Rectal smooth muscle tissue (tissue), 1 donor: Measurements from ENCODE around the gene ATP10B.
"Not testable (repeated sequence)": the region's sequence is repeated elsewhere in the genome, so short reads cannot be mapped to it uniquely, and the experiment has no call there.

Source experiments
- H3K27ac ChIP-seq: one replicate; pipeline ENCODE4 v1.7.0; 2013; ENCODE audit warnings: low read depth, low read length, inconsistent platforms
- H3K27me3 ChIP-seq: one replicate; pipeline ENCODE4 v1.7.0; 2013; ENCODE audit warnings: low read length; ENCODE audit not compliant: control insufficient read depth, insufficient read depth
- H3K36me3 ChIP-seq: one replicate; pipeline ENCODE4 v1.7.0; 2013; ENCODE audit warnings: low read length; ENCODE audit not compliant: control insufficient read depth, insufficient read depth
- H3K4me1 ChIP-seq: one replicate; pipeline ENCODE4 v1.7.0; 2013; ENCODE audit warnings: low read length; ENCODE audit not compliant: control insufficient read depth, insufficient read depth
- H3K4me3 ChIP-seq: one replicate; pipeline ENCODE4 v1.7.0; 2013; ENCODE audit warnings: low read length
- H3K9ac ChIP-seq: one replicate; pipeline ENCODE4 v1.7.0; 2013; ENCODE audit warnings: low read length

ATP10B gene

DNA sequence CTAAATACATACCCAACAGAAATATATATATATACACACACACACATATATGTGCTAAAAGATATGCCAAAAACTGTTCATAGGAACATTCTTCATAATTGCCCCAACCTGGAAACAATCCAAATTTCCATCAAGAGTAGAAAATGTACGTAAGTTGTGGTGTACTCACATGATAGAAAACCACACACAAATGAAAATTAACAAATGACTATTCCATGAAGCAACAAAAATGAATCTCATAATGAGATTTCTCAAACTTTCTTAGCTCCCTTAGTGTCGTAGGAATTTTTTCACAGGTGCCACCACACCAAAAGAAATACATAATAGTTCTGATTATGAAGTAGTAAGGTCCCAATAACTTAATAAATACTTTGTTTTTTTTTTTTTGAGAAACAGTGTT lies 7.8 kb downstream of the ATP10B start:
- no peaks in the 10 kb centered on the region for H3K27me3 ChIP-seq

DNA sequence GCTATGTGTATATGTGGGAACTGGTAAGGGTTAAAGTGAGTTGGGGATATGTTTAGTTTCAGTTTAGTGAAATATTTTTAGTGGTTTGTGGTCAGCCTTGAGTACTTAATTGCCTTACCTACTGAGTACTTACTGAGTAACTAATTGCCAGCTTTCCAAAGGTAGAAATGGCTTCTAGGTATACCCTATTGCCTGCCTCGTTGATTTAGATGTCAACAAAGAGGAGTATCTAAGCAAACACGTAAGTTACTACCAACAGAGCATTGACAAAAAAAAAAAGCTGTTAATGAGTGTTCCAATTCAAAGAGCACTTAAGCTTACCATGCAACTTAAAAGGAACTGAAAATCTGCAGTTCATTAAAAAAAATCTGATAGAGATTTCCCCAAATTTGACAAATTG lies 8.8 kb downstream of the ATP10B start:
- no peak overlapping the region for H3K4me3 ChIP-seq
- H3K4me1 ChIP-seq: no peaks in the 10 kb centered on the region
- H3K27me3 ChIP-seq: no peaks in the 10 kb centered on the region
- H3K36me3 ChIP-seq: no peaks in the 10 kb centered on the region
- H3K27ac ChIP-seq: no peak overlapping the region
- no peak overlapping the region for H3K9ac ChIP-seq

More for the DNA sequence above, 7.8 kb downstream of the ATP10B start:
- H3K9ac ChIP-seq: no peak overlapping the region
- H3K4me1 ChIP-seq: no peaks in the 10 kb centered on the region
- H3K27ac ChIP-seq: no peak overlapping the region
- H3K36me3 ChIP-seq: no peaks in the 10 kb centered on the region
- no peak overlapping the region for H3K4me3 ChIP-seq

DNA sequence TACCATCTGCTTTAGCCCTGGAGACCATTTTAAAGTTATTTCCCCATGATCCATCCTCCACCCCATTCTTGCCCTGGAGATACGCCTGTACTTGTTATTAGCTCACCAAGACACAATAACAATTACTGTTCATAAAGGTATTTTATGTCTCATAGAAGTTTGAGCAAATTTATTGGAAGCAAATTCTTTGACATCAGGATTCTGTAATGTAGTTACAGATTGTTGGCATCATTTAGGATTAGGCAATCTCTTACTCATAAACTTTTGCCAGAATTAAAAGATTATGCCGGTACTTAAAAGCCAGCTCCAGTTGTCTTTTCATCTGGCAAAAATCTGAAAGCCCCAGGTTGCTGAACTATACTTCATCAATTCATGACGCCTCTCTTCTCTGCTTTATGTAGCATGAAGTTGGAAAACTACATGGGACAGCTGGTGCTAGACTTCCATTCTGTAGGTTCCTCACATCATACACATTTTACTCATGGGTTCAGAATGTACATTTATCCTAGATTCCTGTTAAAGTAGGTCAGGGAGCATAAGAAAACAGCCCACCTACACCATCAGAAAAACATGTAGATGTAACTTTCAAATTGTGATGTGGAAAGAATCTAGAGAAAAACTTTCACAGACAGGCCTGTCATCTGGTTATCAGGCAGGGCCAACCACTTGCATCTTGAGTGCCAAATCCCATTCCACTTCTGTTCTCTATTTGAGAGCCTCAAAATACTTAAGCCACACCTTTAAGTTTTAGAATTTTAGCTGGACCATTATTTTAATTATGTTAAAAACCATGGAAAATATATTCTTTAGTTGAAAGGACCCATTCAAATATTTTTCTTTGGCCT lies 14.0 kb downstream of the ATP10B start:
- Histone ChIP-seq H3K4me3 (no peak overlapping the region), H3K36me3 (no peaks in the 10 kb centered on the region), H3K4me1 (no peaks in the 10 kb centered on the region), H3K9ac (no peak overlapping the region), H3K27ac (no peak overlapping the region), H3K27me3 (no peaks in the 10 kb centered on the region)

DNA sequence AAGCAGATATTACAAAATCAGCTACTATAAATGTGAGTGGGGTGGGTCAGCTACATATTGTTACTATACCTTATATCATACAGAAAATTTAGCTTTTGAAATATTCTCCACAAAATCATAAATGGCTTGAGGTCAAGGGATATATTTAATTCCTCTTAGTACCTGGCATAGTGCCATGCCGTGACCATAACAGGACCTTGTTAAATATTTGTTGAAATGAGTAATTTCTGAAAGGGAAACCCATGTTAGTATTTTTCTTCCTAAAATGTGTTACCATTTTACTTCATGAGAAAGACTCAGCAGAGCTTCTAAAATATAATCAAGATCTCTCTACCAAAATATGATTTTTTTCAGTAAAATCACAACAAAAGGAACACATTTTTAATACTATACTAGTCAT lies 14.8 kb downstream of the ATP10B start:
- no peak overlapping the region for H3K27ac ChIP-seq
- H3K4me3 ChIP-seq: no peak overlapping the region
- no peaks in the 10 kb centered on the region for H3K27me3 ChIP-seq
- H3K4me1 ChIP-seq: no peaks in the 10 kb centered on the region
- no peaks in the 10 kb centered on the region for H3K36me3 ChIP-seq
- no peak overlapping the region for H3K9ac ChIP-seq

DNA sequence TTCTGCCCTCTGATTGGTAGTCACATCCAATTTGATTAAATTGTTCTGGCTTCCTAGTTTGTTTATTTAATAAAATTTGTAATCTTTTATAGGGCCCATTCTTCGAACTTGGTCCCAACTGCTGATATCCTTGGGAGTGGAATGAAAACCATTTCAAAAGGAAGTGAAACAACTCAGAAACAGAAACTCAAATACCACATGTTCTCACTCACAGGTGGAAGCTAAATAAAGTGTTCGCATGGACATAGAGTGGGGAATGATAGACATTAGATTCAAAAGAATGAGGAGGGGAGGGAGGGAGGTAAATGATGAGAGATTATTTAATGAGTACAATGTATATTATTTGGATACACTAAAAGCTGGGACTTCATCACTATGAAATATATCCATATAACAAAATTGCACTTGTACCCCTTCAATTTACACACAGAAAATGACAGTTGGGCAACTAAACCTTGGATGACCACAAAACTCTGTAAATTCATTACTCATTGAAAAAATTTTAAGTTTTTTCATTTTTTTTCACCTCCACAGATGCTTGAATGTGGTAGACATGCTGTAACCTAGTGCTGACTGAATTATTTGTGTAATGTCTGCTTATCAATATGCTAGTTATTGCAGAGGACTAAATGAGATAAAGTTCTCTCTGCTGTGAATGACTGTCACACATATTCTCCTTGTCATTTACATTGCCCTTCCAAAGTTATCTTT lies 16.0 kb downstream of the ATP10B start:
- Histone ChIP-seq H3K36me3 (no peaks in the 10 kb centered on the region), H3K27me3 (no peaks in the 10 kb centered on the region), H3K4me1 (no peaks in the 10 kb centered on the region), H3K27ac (no peak overlapping the region), H3K9ac (no peak overlapping the region), H3K4me3 (no peak overlapping the region)

DNA sequence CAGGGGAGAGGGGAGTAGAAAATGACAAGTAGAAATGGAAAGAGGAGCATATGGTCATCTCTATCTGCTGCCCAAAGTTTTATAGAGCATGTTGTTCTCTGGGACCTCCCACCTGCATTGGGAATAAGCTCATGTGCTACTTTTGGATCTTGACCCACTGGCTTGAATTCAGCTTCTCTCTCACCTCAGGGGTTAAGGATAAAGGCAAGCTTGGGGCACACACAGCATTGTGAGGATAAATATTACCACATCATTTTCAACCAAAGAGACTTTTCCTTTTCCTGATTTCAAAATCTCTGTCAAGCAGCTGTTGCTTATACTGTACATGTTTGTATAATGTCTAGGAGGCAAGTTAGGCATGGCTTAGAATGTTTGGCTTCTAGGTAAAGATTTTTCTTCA lies 16.6 kb downstream of the ATP10B start:
- Histone ChIP-seq H3K9ac (no peak overlapping the region), H3K27ac (no peak overlapping the region), H3K4me1 (no peaks in the 10 kb centered on the region), H3K27me3 (no peaks in the 10 kb centered on the region), H3K36me3 (no peaks in the 10 kb centered on the region), H3K4me3 (no peak overlapping the region)

DNA sequence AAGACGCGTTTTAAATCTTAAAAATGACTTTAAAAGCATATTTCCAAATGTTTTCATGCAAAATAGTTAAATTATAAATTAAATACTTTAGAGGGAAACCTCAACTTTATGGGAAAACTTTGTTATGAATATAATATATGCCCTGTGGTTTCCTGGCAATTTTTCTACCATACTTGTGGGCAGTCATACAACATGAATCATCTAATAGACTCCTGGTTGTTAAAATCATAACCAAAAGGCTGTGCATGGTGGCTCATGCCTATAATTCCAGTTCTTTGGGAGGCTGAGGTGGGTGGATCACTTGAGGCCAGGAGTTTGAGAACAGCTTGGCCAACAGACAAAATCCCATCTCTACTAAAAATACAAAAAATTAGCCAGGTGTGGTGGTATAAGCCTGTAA lies 18.2 kb downstream of the ATP10B start:
- Histone ChIP-seq H3K27ac (no peak overlapping the region), H3K27me3 (no peaks in the 10 kb centered on the region), H3K36me3 (no peaks in the 10 kb centered on the region), H3K9ac (no peak overlapping the region), H3K4me3 (no peak overlapping the region), H3K4me1 (no peaks in the 10 kb centered on the region)

DNA sequence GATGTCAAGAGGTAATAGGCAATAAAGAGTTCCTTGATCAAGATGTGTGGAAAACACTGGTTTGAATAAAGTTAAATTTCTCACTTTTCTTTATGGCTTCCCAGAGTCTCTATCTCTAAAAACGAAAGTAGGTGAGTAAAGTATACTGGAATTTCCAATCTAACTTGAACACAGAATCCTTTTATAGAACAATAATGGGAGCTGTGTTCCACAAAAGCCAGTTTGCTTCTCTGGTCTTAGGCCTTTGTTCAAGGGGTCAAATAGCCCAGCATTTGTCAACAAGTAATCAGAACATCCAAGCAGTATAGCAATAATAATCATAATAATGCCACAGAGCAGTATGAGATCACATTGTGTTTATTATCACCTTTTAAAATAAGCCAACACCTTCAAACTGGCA lies 20.2 kb downstream of the ATP10B start:
- no peak overlapping the region for H3K27ac ChIP-seq
- no peaks in the 10 kb centered on the region for H3K4me1 ChIP-seq
- H3K9ac ChIP-seq: no peak overlapping the region
- no peak overlapping the region for H3K4me3 ChIP-seq
- no peaks in the 10 kb centered on the region for H3K27me3 ChIP-seq
- H3K36me3 ChIP-seq: no peaks in the 10 kb centered on the region

DNA sequence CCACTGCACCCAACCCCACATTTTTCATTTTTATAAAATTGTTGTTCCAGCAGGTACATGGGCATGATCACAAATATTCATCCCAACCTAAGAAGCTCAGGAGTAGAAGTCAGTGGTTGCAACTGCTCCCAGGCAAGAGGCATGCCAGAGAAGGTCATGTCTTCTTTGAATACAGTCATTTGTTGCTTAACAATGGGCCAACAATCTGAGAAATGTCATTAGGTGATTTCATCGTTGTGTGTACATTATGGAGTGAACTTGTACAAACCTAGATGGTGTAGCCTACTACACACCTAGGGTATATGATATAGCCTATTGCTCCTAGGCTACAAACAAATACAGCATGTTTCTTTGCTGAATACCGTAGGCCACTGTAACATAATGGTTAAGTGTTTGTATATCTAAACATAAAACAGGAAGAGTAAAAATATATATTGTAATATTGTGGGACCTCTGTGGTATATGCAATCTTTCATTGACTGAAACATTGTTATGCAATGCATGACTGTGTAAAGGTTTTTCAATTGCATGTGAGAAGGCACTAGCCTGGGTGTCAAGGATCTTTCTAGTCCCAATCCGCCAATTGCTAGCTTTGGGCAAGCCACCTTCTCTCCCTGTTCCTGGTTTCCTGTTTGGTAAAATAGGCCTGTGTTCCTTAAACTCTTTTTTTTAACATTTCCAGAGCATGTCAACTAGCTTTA lies 27.6 kb downstream of the ATP10B start:
- H3K27me3 ChIP-seq: no peaks in the 10 kb centered on the region

DNA sequence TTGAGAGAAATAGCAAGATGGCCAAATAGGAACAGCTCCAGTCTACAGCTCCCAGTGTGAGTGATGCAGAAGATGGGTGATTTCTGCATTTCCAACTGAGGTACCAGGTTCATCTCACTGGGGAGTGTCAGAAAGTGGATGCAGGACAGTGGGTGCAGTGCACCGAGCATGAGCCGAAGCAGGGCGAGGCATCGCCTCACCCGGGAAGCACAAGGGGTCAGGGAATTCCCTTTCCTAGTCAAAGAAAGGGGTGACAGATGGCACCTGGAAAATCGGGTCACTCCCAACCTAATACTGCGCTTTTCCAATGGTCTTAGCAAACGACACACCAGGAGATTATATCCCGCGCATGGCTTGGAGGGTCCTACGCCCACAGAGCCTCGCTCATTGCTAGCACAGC lies 39.0 kb downstream of the ATP10B start:
- H3K4me3 ChIP-seq, H3K36me3 ChIP-seq, H3K27ac ChIP-seq, H3K4me1 ChIP-seq, H3K9ac ChIP-seq, H3K27me3 ChIP-seq: not testable (repeated sequence)

More for the DNA sequence above, 27.6 kb downstream of the ATP10B start:
- H3K4me1 ChIP-seq: no peaks in the 10 kb centered on the region
- H3K4me3 ChIP-seq: no peak overlapping the region
- no peak overlapping the region for H3K27ac ChIP-seq
- no peaks in the 10 kb centered on the region for H3K36me3 ChIP-seq
- no peak overlapping the region for H3K9ac ChIP-seq

DNA sequence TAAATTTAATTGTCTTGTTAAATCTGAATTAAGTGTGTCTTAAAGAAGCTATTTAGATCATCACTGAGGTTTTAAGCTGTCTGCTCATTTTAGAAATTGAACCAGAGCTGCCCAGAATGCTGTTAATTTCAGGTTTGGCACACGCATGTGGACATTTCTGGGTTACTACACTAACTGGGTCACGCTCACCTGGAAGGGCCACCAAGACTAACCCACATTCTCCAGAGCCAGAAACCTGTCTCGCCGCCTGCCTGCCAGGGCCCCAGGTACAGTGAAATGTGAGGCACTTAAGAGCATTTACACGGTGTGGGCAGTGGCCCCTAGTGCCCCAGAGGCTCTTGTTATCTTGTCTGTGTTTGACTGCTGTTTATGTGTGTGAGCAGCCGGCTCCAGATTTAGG lies 46.6 kb downstream of the ATP10B start:
- no peaks in the 10 kb centered on the region for H3K4me1 ChIP-seq
- H3K4me3 ChIP-seq: no peak overlapping the region
- no peaks in the 10 kb centered on the region for H3K36me3 ChIP-seq
- H3K9ac ChIP-seq: no peak overlapping the region
- H3K27me3 ChIP-seq: no peaks in the 10 kb centered on the region
- no peak overlapping the region for H3K27ac ChIP-seq

DNA sequence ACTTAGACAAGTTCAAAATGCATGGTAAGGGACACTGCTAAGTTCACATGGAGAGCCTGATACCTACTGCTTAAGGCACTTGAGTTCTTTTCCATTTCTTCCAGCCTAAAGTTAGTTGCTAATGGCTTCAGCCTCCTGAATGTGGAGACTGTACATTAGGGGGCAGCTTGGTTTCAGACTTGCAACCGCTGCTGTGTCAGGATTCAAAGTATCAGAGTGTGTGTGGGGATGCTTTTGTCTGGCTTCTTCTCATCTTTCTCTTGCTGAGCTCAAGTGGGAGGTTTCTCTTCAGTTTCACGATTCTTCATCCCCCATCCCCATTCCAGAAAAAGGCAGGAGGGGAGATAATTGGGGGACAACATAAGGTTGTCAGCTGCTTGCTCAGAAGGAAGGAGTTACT lies 49.4 kb downstream of the ATP10B start:
- no peak overlapping the region for H3K4me3 ChIP-seq
- H3K36me3 ChIP-seq: no peaks in the 10 kb centered on the region
- H3K9ac ChIP-seq: no peak overlapping the region
- no peaks in the 10 kb centered on the region for H3K4me1 ChIP-seq
- H3K27ac ChIP-seq: no peak overlapping the region
- H3K27me3 ChIP-seq: no peaks in the 10 kb centered on the region
